ENCODE data around the gene DIPK1B. TPM values are rescaled to one million over a fixed set of nuclear protein-coding genes. Genes with fewer than 3 reads are reported as not detected.
A peak's percentile ranks its signal among the peaks of the same experiment; 100 is the strongest.

DIPK1B gene
- total RNA-seq, 2 donors from 2014 or later = 0.37 TPM; not detected in 1

DNA sequence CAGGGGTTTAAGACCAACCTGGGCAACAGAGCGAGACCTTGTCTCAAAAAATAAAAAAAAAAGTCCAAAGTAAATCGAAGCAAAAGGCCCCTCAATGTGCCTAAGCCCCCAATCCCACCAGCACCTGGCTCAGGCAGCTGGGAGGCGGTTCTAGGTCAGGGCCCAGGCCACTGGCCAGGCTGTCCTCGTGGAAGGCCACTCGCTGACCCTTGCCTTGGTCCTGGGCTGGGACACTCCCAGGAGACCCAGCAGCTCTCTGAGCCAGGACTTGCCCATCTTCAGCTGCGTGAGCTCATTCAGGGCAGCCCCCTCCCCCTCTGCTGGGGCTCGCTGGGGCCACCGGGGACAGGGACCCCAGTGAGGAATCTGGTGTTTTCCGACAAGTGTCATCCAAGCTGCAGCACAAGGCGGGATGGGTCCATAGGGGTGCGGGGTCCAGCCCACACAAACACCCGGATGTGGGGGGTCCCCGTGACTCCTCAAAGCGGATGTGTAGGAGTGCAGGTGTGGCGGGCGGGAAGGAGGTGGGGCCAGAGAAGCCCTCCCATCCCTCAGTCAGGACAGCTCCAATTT, 29.1 kb upstream of the DIPK1B start:
- H3K36me3 Mint-ChIP-seq = no peaks in the 10 kb centered on the region

DNA sequence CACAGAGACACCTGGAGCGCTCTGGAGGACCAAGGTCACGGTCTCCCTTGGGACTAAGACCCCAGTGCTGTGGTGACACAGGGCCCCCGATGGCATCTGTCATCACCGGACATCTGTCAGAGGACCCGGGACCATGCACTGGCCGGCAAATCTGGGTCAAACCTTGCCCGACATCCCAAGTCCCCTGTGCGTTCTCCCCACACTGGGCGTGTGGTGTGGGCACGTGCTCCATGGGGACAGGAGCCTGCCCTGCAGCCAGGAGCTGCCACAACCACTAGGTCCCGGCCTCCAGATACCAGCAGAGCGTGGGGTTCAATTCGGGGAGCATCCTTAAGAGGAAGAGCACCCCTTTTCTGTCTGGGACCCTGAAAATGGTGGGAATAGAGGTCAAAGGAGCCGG, 28.6 kb upstream of the DIPK1B start:
- Mint-ChIP-seq H3K36me3 (no peaks in the 10 kb centered on the region), H3K27ac (no peak overlapping the region), H3K9me3 (no peaks in the 10 kb centered on the region)
- DNase-seq (ENCODE audit: low spot score in 2 of 2) = no peak
- ATAC-seq = no peak

More for the DNA sequence above, 29.1 kb upstream of the DIPK1B start:
- no peak for DNase-seq (ENCODE audit: low spot score in 2 of 2)
- no peak for ATAC-seq
- Mint-ChIP-seq H3K27ac (no peak overlapping the region), H3K9me3 (no peaks in the 10 kb centered on the region)

- no peak overlapping the region for H3K27ac Mint-ChIP-seq
- ATAC-seq (no peak), DNase-seq (ENCODE audit: low spot score in 2 of 2) (no peak)
- H3K9me3 Mint-ChIP-seq = no peaks in the 10 kb centered on the region
- no peaks in the 10 kb centered on the region for H3K36me3 Mint-ChIP-seq
Observed at GRCh38 chr9:136684339-136684738, 28.0 kb upstream of the DIPK1B start.

GRCh38 chr9:136684799-136685198, 27.6 kb upstream of the DIPK1B start:
- H3K36me3 Mint-ChIP-seq = no peaks in the 10 kb centered on the region
- no peak for ATAC-seq

DNA sequence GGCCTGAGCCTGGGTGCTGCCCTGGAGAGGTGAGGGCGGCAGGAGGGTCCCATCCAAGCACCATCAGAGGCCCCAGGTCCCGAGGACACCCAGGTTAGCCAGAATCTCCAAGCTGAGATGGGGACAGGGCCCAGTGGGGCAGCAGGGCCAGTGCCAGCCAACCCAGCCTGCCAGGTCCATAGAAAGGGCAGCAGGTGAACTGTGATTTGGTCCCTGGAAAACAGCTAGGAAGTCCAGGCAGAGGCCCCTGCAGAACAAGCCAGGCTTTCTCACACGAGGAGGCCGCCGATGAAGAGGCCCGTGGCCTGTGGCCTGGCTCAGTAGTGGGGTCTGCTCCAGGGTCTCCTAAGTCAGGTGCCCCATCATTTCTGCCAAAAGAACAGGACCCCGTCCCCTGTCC, 27.2 kb upstream of the DIPK1B start:
- DNase-seq (ENCODE audit: low spot score in 2 of 2) (no peak), ATAC-seq (no peak)
- Mint-ChIP-seq H3K9me3 (no peaks in the 10 kb centered on the region), H3K36me3 (no peaks in the 10 kb centered on the region), H3K27ac (no peak overlapping the region)

More at GRCh38 chr9:136684799-136685198, 27.6 kb upstream of the DIPK1B start:
- Mint-ChIP-seq H3K9me3 (no peaks in the 10 kb centered on the region), H3K27ac (no peak overlapping the region)
- no peak for DNase-seq (ENCODE audit: low spot score in 2 of 2)

DNA sequence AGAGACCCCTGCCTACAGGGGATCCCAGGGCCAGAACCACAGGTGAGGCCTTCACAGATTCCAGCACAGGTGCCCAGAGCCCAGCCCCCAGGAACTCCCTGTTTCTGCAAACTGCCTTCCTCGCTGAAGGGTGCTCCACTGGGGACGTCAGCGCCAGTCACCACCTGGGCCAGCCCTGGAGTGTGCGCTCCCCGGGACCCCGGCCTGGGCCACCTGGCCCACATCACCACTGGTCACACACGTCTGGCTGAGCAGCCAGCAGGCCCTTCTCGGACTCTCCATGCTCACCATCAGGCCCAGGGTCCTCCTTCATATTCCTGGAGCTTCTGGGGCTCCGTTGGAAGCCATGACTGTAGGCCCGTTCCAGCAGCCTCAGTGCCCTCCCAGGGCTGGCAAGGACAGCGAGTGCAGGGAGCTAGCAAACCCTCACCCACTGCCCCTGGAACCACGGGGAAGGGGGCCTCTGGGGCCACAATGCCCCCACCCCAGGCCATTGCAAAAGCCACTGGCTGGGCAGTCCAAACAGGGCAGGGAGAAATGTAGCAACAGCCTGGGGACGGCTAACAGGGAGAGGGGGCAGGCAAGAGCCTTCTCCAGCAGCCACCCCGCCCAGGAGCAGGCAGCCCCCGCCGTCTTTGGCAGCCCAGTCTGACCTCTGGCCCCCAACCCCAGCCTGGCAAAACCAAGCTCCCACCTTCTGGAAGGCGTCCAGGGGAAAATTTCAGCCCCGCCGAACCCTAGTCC, 26.4 kb upstream of the DIPK1B start:
- no peaks in the 10 kb centered on the region for H3K36me3 Mint-ChIP-seq
- DNase-seq (ENCODE audit: low spot score in 2 of 2) = no peak

DNA sequence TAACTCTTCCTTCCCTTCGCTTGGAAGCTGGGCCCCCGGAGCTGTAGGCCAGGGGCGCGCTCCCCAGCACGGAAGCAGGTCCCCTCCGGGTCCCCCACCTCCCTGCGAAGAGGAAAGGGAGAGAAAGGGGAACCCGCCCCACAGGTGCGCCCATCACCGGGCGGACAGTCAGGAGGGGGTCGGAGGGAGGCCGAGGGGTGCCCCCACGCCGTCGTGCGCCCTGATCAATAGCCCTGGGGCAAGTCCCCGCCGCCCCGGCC, 25.9 kb upstream of the DIPK1B start:
- Mint-ChIP-seq H3K27ac (no peak overlapping the region), H3K9me3 (no peaks in the 10 kb centered on the region), H3K36me3 (no peaks in the 10 kb centered on the region)
- no peak for ATAC-seq
- DNase-seq (ENCODE audit: low spot score in 2 of 2) = no peak

More for the DNA sequence above, 26.4 kb upstream of the DIPK1B start:
- no peak for ATAC-seq
- peak overlapping the region in 1 of 2 donors; percentile 60 for H3K27ac Mint-ChIP-seq
- no peaks in the 10 kb centered on the region for H3K9me3 Mint-ChIP-seq

GRCh38 chr9:136686794-136687711, 25.3 kb upstream of the DIPK1B start, which contains the start of gene AGPAT2:
Gene AGPAT2 (minus strand): TSS chr9:136687457. CDS start chr9:136687357, 100 bp downstream.
- no peaks in the 10 kb centered on the region for H3K9me3 Mint-ChIP-seq
- no peak within 1 kb of the TSS for H3K27ac Mint-ChIP-seq

GRCh38 chr9:136687721-136688223, 24.6 kb upstream of the DIPK1B start:
- no peaks in the 10 kb centered on the region for H3K9me3 Mint-ChIP-seq
- no peak for ATAC-seq
- DNase-seq (ENCODE audit: low spot score in 2 of 2) = no peak
- H3K36me3 Mint-ChIP-seq = no peaks in the 10 kb centered on the region
- no peak overlapping the region for H3K27ac Mint-ChIP-seq

More at GRCh38 chr9:136686794-136687711, 25.3 kb upstream of the DIPK1B start, which contains the start of gene AGPAT2:
- ATAC-seq (peak; percentile 84 to 95), DNase-seq (ENCODE audit: low spot score in 2 of 2) (peak; percentile 67 to 73)
- H3K36me3 Mint-ChIP-seq = no peaks in the 10 kb centered on the region

GRCh38 chr9:136688274-136689107, 23.9 kb upstream of the DIPK1B start:
- no peaks in the 10 kb centered on the region for H3K9me3 Mint-ChIP-seq
- no peak overlapping the region for H3K27ac Mint-ChIP-seq
- ATAC-seq = no peak
- H3K36me3 Mint-ChIP-seq = no peaks in the 10 kb centered on the region
- DNase-seq (ENCODE audit: low spot score in 2 of 2) = no peak

GRCh38 chr9:136689108-136689460, 23.3 kb upstream of the DIPK1B start:
- DNase-seq (ENCODE audit: low spot score in 2 of 2) = no peak
- ATAC-seq = no peak
- H3K9me3 Mint-ChIP-seq = no peaks in the 10 kb centered on the region
- no peak overlapping the region for H3K27ac Mint-ChIP-seq
- H3K36me3 Mint-ChIP-seq = no peaks in the 10 kb centered on the region

GRCh38 chr9:136690104-136690805, 22.1 kb upstream of the DIPK1B start:
- ATAC-seq (no peak), DNase-seq (ENCODE audit: low spot score in 2 of 2) (no peak)
- Mint-ChIP-seq H3K9me3 (no peaks in the 10 kb centered on the region), H3K27ac (no peak overlapping the region), H3K36me3 (no peaks in the 10 kb centered on the region)

- Mint-ChIP-seq H3K27ac (no peak overlapping the region), H3K36me3 (no peaks in the 10 kb centered on the region), H3K9me3 (no peaks in the 10 kb centered on the region)
- DNase-seq (ENCODE audit: low spot score in 2 of 2) (no peak), ATAC-seq (no peak)
Observed at GRCh38 chr9:136690806-136691261, 21.5 kb upstream of the DIPK1B start.

GRCh38 chr9:136691316-136692184, 20.8 kb upstream of the DIPK1B start:
- no peaks in the 10 kb centered on the region for H3K36me3 Mint-ChIP-seq

More at GRCh38 chr9:136691316-136692184, 20.8 kb upstream of the DIPK1B start:
- ATAC-seq = no peak
- no peak for DNase-seq (ENCODE audit: low spot score in 2 of 2)
- H3K27ac Mint-ChIP-seq = no peak overlapping the region
- no peaks in the 10 kb centered on the region for H3K9me3 Mint-ChIP-seq

All from activated naive CD4-positive, alpha-beta T cell treated with anti-CD3 and anti-CD28 coated beads, Interleukin-2, amount 50 U/mL, for 72 hours (primary cell).